Activated CD8-positive, alpha-beta T cell treated with anti-CD3 and anti-CD28 coated beads for 36 hours (primary cell): Measurements from ENCODE around the gene PCDHGB3. TPM values are rescaled to one million over a fixed set of nuclear protein-coding genes. Genes with fewer than 3 reads are reported as not detected.
"Not testable (repeated sequence)": the region's sequence is repeated elsewhere in the genome, so short reads cannot be mapped to it uniquely, and the experiment has no call there.

Experiments
- ATAC-seq: fragments of 200-7000 bp; cut with Tn5 transposase; one replicate; pipeline ENCODE4 v1.10.0; 2021; ENCODE audit warnings: mild to moderate bottlenecking, moderate library complexity
- CTCF ChIA-PET: fragments of 350-600 bp; sonication (Branson Sonifier 250); formaldehyde crosslinking; loops from one replicate; lab custom pipeline; 2021; ENCODE audit warnings: antibody characterized with exemption; lab: Charles Lee
- POLR2A ChIA-PET: fragments of 350-600 bp; sonication (Branson Sonifier 250); formaldehyde crosslinking; loops from one replicate; lab custom pipeline; 2021; ENCODE audit warnings: antibody characterized with exemption; lab: Charles Lee
- DNase-seq: peaks from one replicate; pipeline ENCODE4 v3.0.0-alpha.2; 2020
- H3K27ac Mint-ChIP-seq: one replicate; pipeline ENCODE4 v1.8.0; 2021; ENCODE audit warnings: mild to moderate bottlenecking, mixed read lengths
- H3K27me3 Mint-ChIP-seq: one replicate; pipeline ENCODE4 v1.8.0; 2021; ENCODE audit warnings: mixed read lengths
- H3K36me3 Mint-ChIP-seq: one replicate; pipeline ENCODE4 v1.8.0; 2021; ENCODE audit warnings: low read depth, mixed read lengths
- H3K4me1 Mint-ChIP-seq: one replicate; pipeline ENCODE4 v1.8.0; 2021; ENCODE audit warnings: low read depth, mixed read lengths
- H3K4me3 Mint-ChIP-seq: one replicate; pipeline ENCODE4 v1.8.0; 2021; ENCODE audit warnings: mild to moderate bottlenecking, moderate library complexity, mixed read lengths
- H3K9me3 Mint-ChIP-seq: one replicate; pipeline ENCODE4 v1.8.0; 2021; ENCODE audit warnings: mixed read lengths
- intact Hi-C: fragments of 100-400 bp; cut with micrococcal nuclease; formaldehyde crosslinking; loops from one replicate; pipeline ENCODE4 v1.10.0; 2022
- total RNA-seq, 2 experiments: library from RNA; stranded (reverse); gene quantifications; one replicate each; pipeline ENCODE4 v1.2.3, GENCODE V29; 2021
- TF ChIP-seq, protein P1 (sequence below): fragments of 200-600 bp; IDR thresholded peaks from one replicate; pipeline ENCODE4 v1.8.0; 2022; ENCODE audit warnings: antibody characterized with exemption, mild to moderate bottlenecking

Gene PCDHGB3
- total RNA-seq, 2 experiments from 2014 or later: 0.07 to 0.16 TPM

DNA sequence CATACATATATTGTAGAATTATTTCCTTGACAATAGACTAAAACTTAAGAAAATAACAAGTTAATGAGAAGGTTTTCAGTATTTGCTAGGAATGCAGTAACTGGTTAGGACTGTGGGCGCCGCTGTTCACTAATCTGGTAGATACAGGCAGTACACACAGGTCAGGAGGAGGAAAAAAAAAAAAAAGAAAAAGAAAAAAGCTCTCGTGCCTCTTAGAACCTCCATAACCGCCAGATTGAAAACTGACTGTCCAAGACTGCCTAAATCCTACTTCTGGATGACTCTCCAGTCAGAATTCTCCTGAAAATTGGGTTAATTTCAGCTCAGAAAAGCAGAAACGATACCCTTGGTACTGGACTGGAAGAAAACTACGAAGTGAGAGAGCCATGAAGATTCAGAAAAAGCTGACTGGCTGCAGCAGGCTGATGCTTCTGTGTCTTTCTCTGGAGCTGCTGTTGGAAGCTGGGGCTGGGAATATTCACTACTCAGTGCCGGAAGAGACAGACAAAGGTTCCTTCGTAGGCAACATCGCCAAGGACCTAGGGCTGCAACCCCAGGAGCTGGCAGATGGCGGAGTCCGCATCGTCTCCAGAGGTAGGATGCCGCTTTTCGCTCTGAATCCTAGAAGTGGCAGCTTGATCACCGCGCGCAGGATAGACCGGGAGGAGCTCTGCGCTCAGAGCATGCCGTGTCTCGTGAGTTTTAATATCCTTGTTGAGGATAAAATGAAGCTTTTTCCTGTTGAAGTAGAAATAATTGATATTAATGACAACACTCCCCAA is 39.6 kb upstream of the PCDHGB3 start, which contains the start of gene PCDHGA1:
TSS of gene PCDHGA1 (plus strand) at position 216 of the 782 bp plus-strand sequence.
- Mint-ChIP-seq H3K27me3 (peaks cover 40% of the 10 kb centered on the region), H3K27ac (no peak within 1 kb of the TSS), H3K4me3 (no peak within 1 kb of the TSS), H3K4me1 (peaks cover 4% of the 10 kb centered on the region), H3K36me3 (peaks cover 16% of the 10 kb centered on the region), H3K9me3 (peaks cover 27% of the 10 kb centered on the region)
- ChIA-PET POLR2A (interaction anchor here (0.6 to 1.6 kb wide), 2 partner anchors 10 to 142 kb away, joined by 3 to 8 read pairs; partner anchors contain the start of gene TAF7), CTCF (interaction anchor here (0.8 to 3.5 kb wide), 11 partner anchors 11 to 227 kb away, joined by 3 to 36 read pairs (median 5); partner anchors contain the start of genes PCDHGA11, PCDHGA12, PCDHGA4 and PCDHGA5)
- TF ChIP-seq, protein P1, sequence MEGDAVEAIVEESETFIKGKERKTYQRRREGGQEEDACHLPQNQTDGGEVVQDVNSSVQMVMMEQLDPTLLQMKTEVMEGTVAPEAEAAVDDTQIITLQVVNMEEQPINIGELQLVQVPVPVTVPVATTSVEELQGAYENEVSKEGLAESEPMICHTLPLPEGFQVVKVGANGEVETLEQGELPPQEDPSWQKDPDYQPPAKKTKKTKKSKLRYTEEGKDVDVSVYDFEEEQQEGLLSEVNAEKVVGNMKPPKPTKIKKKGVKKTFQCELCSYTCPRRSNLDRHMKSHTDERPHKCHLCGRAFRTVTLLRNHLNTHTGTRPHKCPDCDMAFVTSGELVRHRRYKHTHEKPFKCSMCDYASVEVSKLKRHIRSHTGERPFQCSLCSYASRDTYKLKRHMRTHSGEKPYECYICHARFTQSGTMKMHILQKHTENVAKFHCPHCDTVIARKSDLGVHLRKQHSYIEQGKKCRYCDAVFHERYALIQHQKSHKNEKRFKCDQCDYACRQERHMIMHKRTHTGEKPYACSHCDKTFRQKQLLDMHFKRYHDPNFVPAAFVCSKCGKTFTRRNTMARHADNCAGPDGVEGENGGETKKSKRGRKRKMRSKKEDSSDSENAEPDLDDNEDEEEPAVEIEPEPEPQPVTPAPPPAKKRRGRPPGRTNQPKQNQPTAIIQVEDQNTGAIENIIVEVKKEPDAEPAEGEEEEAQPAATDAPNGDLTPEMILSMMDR: no peak
- DNase-seq (peak; percentile 56), ATAC-seq (peak; percentile 50)
- intact Hi-C loops: no loop called here

DNA sequence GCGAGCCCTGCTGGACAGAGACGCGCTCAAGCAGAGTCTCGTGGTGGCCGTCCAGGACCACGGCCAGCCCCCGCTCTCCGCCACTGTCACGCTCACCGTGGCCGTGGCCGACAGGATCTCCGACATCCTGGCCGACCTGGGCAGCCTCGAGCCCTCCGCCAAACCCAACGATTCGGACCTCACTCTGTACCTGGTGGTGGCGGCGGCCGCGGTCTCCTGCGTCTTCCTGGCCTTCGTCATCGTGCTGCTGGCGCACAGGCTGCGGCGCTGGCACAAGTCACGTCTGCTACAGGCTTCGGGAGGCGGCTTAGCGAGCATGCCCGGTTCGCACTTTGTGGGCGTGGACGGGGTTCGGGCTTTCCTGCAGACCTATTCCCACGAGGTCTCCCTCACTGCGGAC is 37.5 kb upstream of the PCDHGB3 start:
- intact Hi-C loops, H3K27ac Mint-ChIP-seq, POLR2A ChIA-PET, H3K4me1 Mint-ChIP-seq, ATAC-seq, DNase-seq, H3K4me3 Mint-ChIP-seq: not testable (repeated sequence)
- Mint-ChIP-seq H3K27me3 (peaks cover 48% of the 10 kb centered on the region), H3K36me3 (peaks cover 16% of the 10 kb centered on the region), H3K9me3 (peaks cover 35% of the 10 kb centered on the region)
- CTCF ChIA-PET: interaction anchor here (1.1 to 2.7 kb wide), 3 partner anchors 11 to 17 kb away, joined by 3 to 12 read pairs (median 4); partner anchors contain the start of genes PCDHGA3, PCDHGB1 and TAF7

DNA sequence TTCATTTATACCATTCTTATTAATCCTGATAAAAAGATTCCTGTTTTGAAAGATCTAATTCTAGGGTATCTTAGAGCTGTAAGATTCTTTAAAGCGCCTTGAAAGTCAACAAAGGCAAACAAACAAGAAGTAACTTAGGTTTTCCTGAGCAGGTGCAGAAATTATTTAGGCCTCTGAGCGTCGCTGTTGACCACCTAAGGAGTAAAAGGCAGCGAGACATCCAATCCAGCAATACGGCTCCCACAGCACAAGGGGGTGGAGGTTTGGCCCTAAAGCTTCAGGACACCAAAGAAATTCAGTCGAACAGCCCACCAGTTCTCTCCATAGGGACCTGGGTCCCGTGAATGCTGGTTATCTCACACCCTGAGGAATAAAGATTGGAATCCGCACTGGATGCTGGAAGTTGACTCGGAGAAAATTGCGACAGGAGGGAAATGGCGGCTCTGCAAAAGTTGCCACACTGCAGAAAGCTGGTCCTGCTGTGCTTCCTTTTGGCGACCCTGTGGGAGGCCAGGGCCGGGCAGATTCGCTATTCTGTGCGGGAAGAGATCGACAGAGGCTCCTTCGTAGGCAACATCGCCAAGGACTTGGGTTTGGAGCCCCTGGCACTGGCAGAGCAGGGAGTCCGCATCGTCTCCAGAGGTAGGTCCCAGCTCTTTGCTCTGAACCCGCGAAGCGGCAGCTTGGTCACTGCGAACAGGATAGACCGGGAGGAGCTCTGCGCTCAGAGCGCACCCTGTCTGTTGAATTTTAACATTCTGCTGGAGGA is 31.3 kb upstream of the PCDHGB3 start, which contains the start of gene PCDHGA2:
TSS of gene PCDHGA2 (plus strand) at position 223 of the 769 bp plus-strand sequence.
- Mint-ChIP-seq H3K4me3 (no peak within 1 kb of the TSS), H3K9me3 (peaks cover 50% of the 10 kb centered on the region), H3K36me3 (peaks cover 20% of the 10 kb centered on the region), H3K27ac (no peak within 1 kb of the TSS), H3K27me3 (peaks cover 54% of the 10 kb centered on the region), H3K4me1 (no peaks in the 10 kb centered on the region)
- intact Hi-C loops: no loop called here
- no peak for ATAC-seq
- TF ChIP-seq, protein P1: peak; percentile 26
- CTCF ChIA-PET: interaction anchor here (0.7 to 2.8 kb wide), 12 partner anchors 9 to 523 kb away, joined by 3 to 17 read pairs (median 3); partner anchors contain the start of genes PCDHGA10, PCDHGA11, PCDHGB1 and TAF7
- POLR2A ChIA-PET: interaction anchor here (1.2 kb wide), 1 partner anchor 41 kb away, joined by 3 read pairs; no protein-coding TSS in a partner anchor
- peak; percentile 37 for DNase-seq

DNA sequence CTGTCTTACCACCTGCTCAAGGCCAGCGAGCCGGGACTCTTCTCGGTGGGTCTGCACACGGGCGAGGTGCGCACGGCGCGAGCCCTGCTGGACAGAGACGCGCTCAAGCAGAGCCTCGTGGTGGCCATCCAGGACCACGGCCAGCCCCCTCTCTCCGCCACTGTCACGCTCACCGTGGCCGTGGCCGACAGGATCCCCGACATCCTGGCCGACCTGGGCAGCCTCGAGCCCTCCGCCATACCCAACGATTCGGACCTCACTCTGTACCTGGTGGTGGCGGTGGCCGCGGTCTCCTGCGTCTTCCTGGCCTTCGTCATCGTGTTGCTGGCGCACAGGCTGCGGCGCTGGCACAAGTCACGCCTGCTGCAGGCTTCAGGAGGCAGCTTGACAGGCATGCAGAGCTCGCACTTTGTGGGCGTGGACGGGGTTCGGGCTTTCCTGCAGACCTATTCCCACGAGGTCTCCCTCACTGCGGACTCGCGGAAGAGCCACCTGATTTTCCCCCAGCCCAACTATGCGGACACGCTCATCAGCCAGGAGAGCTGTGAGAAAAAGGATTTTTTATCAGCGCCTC is 29.2 kb upstream of the PCDHGB3 start:
- CTCF ChIA-PET: interaction anchor here (1.5 to 2.4 kb wide), 2 partner anchors 10 to 15 kb away, joined by 3 to 5 read pairs; partner anchors contain the start of gene PCDHGA1
- ATAC-seq, POLR2A ChIA-PET, DNase-seq, H3K27ac Mint-ChIP-seq, H3K4me3 Mint-ChIP-seq, H3K4me1 Mint-ChIP-seq, intact Hi-C loops: not testable (repeated sequence)
- Mint-ChIP-seq H3K27me3 (peaks cover 53% of the 10 kb centered on the region), H3K9me3 (peaks cover 56% of the 10 kb centered on the region), H3K36me3 (peaks cover 24% of the 10 kb centered on the region)

DNA sequence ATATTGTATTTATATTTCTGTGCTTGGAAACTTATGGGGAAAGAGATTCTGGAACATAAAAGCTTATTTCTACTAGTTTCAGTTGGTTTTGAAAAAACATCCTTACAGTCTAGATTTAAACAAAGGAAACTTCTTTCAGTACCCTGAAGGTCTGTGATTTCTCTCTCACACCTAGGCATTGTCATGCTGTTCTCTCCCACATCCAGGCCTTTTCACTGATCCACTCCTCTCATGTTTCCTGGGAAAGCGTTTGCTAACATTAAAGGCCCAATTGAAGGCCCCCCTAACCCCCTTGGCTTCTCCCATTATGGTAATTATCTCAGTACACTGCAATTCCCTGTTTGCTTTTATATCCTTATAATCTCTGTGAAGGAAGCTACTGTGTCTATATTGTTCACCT is 27.3 kb upstream of the PCDHGB3 start:
- H3K27me3 Mint-ChIP-seq: peaks cover 47% of the 10 kb centered on the region
- H3K36me3 Mint-ChIP-seq: peaks cover 24% of the 10 kb centered on the region
- DNase-seq (no peak), ATAC-seq (no peak)
- POLR2A ChIA-PET: no interaction called here
- CTCF ChIA-PET: interaction anchor here (0.8 to 3.0 kb wide), 8 partner anchors 12 to 221 kb away, joined by 3 to 10 read pairs (median 4); partner anchors contain the start of genes PCDHGA1, PCDHGA6, PCDHGB2 and TAF7
- no peak overlapping the region for H3K4me3 Mint-ChIP-seq
- intact Hi-C loops: no loop called here
- TF ChIP-seq, protein P1: no peak
- peaks cover 48% of the 10 kb centered on the region for H3K9me3 Mint-ChIP-seq
- no peak overlapping the region for H3K27ac Mint-ChIP-seq
- H3K4me1 Mint-ChIP-seq: no peaks in the 10 kb centered on the region
